Astrocyte (in vitro differentiated cells and primary cell): ENCODE results near the gene C1orf232. TPM values are rescaled to one million over a fixed set of nuclear protein-coding genes. Genes with fewer than 3 reads are reported as not detected.

Experiments
- DNase-seq: peaks from one replicate; pipeline ENCODE4 v3.0.0-alpha.2; 2010; ENCODE audit warnings: low read depth
- FAIRE-seq: peaks from 2 replicates; lab custom pipeline; 2011; peaks lifted over from hg19 to GRCh38; lab: Jason Lieb, UNC
- H2AFZ ChIP-seq: 2 replicates; pipeline ENCODE4 v1.6.0; 2012; ENCODE audit warnings: low read depth, low read length, inconsistent platforms
- H3K27ac ChIP-seq: 2 replicates; pipeline ENCODE4 v1.5.1; 2011; ENCODE audit warnings: low read depth, low read length, inconsistent platforms
- H3K27me3 ChIP-seq: 2 replicates; pipeline ENCODE4 v1.6.0; 2011; ENCODE audit warnings: low read length, inconsistent platforms; ENCODE audit not compliant: insufficient read depth
- H3K36me3 ChIP-seq: 2 replicates; pipeline ENCODE4 v1.5.1; 2011; ENCODE audit warnings: low read length, inconsistent platforms; ENCODE audit not compliant: insufficient read depth
- H3K4me1 ChIP-seq: 2 replicates; pipeline ENCODE4 v1.5.1; 2011; ENCODE audit warnings: low read length, inconsistent platforms; ENCODE audit not compliant: insufficient read depth
- H3K4me2 ChIP-seq: 2 replicates; pipeline ENCODE4 v1.6.0; 2012; ENCODE audit warnings: low read length, inconsistent platforms
- H3K4me3 ChIP-seq: 2 replicates; pipeline ENCODE4 v1.5.1; 2011; ENCODE audit warnings: low read depth, mild to moderate bottlenecking, low read length, inconsistent platforms; ENCODE audit not compliant: insufficient read depth
- H3K79me2 ChIP-seq: 2 replicates; pipeline ENCODE4 v1.6.0; 2012; ENCODE audit warnings: mild to moderate bottlenecking, low read length, inconsistent platforms; ENCODE audit not compliant: insufficient read depth
- H3K9ac ChIP-seq: 2 replicates; pipeline ENCODE4 v1.6.0; 2012; ENCODE audit warnings: mild to moderate bottlenecking, low read length, inconsistent platforms
- H3K9me3 ChIP-seq: 2 replicates; pipeline ENCODE4 v1.5.1; 2012; ENCODE audit warnings: low read depth, mild to moderate bottlenecking, low read length, inconsistent platforms; ENCODE audit not compliant: insufficient read depth
- H4K20me1 ChIP-seq: 2 replicates; pipeline ENCODE4 v1.6.0; 2012; ENCODE audit warnings: low read length, inconsistent platforms; ENCODE audit not compliant: insufficient read depth
- H3K27ac Mint-ChIP-seq: one replicate; pipeline ENCODE4 v1.8.0; 2021; ENCODE audit warnings: mild to moderate bottlenecking, mixed read lengths; ENCODE audit not compliant: unreplicated experiment
- H3K27me3 Mint-ChIP-seq: one replicate; pipeline ENCODE4 v1.8.0; 2021; ENCODE audit warnings: low read depth, mixed read lengths; ENCODE audit not compliant: unreplicated experiment
- H3K36me3 Mint-ChIP-seq: one replicate; pipeline ENCODE4 v1.8.0; 2021; ENCODE audit warnings: low read depth, mixed read lengths; ENCODE audit not compliant: unreplicated experiment
- H3K4me1 Mint-ChIP-seq: one replicate; pipeline ENCODE4 v1.8.0; 2021; ENCODE audit warnings: low read depth, mixed read lengths; ENCODE audit not compliant: unreplicated experiment
- H3K4me3 Mint-ChIP-seq: one replicate; pipeline ENCODE4 v1.8.0; 2021; ENCODE audit warnings: mild to moderate bottlenecking, moderate library complexity, mixed read lengths; ENCODE audit not compliant: unreplicated experiment
- H3K9me3 Mint-ChIP-seq: one replicate; pipeline ENCODE4 v1.8.0; 2021; ENCODE audit warnings: mild to moderate bottlenecking, mixed read lengths; ENCODE audit not compliant: unreplicated experiment
- CTCF ChIP-seq: IDR thresholded peaks from 2 replicates; pipeline ENCODE4 v1.5.1; 2011; ENCODE audit warnings: low read depth, mild to moderate bottlenecking, inconsistent platforms, low read length, moderate library complexity; ENCODE audit not compliant: insufficient read depth
- EZH2 ChIP-seq: IDR thresholded peaks from 2 replicates; pipeline ENCODE4 v1.6.1; 2012; ENCODE audit warnings: mild to moderate bottlenecking, low read length, inconsistent platforms; ENCODE audit not compliant: insufficient read depth
- total RNA-seq: library from RNA; stranded (reverse); gene quantifications from 2 replicates; pipeline ENCODE4 v1.2.1, GENCODE V29; 2021

C1orf232 gene
- total RNA-seq, 1 donor from 2014 or later = not detected

- no peaks in the 10 kb centered on the region for H3K27me3 ChIP-seq
- H3K4me1 ChIP-seq = no peaks in the 10 kb centered on the region
- no peaks in the 10 kb centered on the region for H3K36me3 ChIP-seq
- no peak overlapping the region for H3K4me3 Mint-ChIP-seq
- H4K20me1 ChIP-seq = no peaks in the 10 kb centered on the region
- TF ChIP-seq CTCF (no peak), EZH2 (no peak)
- no peak overlapping the region for H3K4me2 ChIP-seq
- DNase-seq (no peak), FAIRE-seq (no peak)
- H3K27ac Mint-ChIP-seq = no peak overlapping the region
- no peaks in the 10 kb centered on the region for H3K9me3 Mint-ChIP-seq
- no peak overlapping the region for H3K9ac ChIP-seq
- no peaks in the 10 kb centered on the region for H3K79me2 ChIP-seq
- H3K4me3 ChIP-seq = no peak overlapping the region
- peaks cover 4% of the 10 kb centered on the region for H3K27me3 Mint-ChIP-seq
- no peak overlapping the region for H3K27ac ChIP-seq
- H2AFZ ChIP-seq = no peak overlapping the region
- no peaks in the 10 kb centered on the region for H3K9me3 ChIP-seq
- peaks cover 9% of the 10 kb centered on the region for H3K4me1 Mint-ChIP-seq
- peaks cover 6% of the 10 kb centered on the region for H3K36me3 Mint-ChIP-seq
These were observed 13.6 kb upstream of the C1orf232 start for GRCh38 chr1:26182383-26182696.

DNA sequence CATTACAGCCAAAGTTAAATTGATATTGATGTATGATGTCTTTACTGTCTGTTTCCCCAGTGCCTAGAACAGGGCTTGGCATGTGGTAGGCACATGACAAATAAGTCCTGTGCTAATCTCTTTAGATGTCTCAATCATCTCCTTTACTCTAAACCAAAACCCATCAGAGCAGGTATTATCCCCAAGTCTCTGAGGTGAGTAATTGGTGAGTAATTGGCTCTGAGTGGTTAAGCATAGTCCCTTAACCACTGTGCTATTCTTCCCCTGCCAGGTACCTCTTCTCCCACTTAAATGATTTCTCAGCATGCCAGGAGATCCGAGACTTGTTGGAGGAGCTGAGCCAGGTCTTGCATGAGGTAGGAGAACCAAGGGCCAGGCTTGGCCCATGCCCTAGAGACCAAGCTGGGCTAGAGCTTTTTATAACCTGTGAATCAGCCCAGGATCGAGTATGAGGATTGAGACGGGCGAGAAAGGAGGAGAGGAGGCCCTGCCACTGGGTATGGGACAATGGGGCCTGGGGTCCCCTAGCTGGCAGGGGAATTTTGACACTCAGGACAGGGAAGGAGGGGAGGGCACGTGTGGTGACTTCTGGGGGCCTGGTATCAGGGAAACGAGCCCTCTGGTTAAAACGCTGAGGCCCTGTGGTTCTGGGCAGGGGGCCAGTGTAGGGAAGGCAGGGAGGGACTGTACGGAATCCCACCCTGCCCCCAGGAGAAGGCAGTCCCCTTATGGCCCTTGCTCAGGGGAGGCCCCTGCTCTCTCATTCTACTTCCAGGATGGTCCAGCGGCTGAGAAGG, 13.0 kb upstream of the C1orf232 start:
- Histone ChIP-seq H3K4me3 (no peak overlapping the region), H3K27me3 (no peaks in the 10 kb centered on the region), H3K9ac (no peak overlapping the region), H4K20me1 (no peaks in the 10 kb centered on the region), H3K4me1 (no peaks in the 10 kb centered on the region), H3K27ac (no peak overlapping the region), H3K79me2 (no peaks in the 10 kb centered on the region), H3K9me3 (no peaks in the 10 kb centered on the region), H3K36me3 (no peaks in the 10 kb centered on the region), H3K4me2 (no peak overlapping the region), H2AFZ (no peak overlapping the region)
- peaks cover 6% of the 10 kb centered on the region for H3K36me3 Mint-ChIP-seq
- DNase-seq (peak; percentile 42), FAIRE-seq (no peak)
- no peaks in the 10 kb centered on the region for H3K9me3 Mint-ChIP-seq
- no peak overlapping the region for H3K4me3 Mint-ChIP-seq
- H3K27ac Mint-ChIP-seq = no peak overlapping the region
- peaks cover 10% of the 10 kb centered on the region for H3K4me1 Mint-ChIP-seq
- no peak for TF ChIP-seq CTCF
- no peak for TF ChIP-seq EZH2
- H3K27me3 Mint-ChIP-seq = peaks cover 4% of the 10 kb centered on the region

GRCh38 chr1:26180010-26180506, 11.3 kb upstream of the C1orf232 start:
- peaks cover 4% of the 10 kb centered on the region for H3K36me3 Mint-ChIP-seq
- H3K4me2 ChIP-seq = no peak overlapping the region
- no peaks in the 10 kb centered on the region for H3K4me1 ChIP-seq
- peaks cover 10% of the 10 kb centered on the region for H3K4me1 Mint-ChIP-seq
- no peak overlapping the region for H2AFZ ChIP-seq
- no peaks in the 10 kb centered on the region for H3K27me3 ChIP-seq
- H3K9me3 ChIP-seq = no peaks in the 10 kb centered on the region
- H3K27me3 Mint-ChIP-seq = no peaks in the 10 kb centered on the region
- no peaks in the 10 kb centered on the region for H3K9me3 Mint-ChIP-seq
- TF ChIP-seq CTCF = no peak
- TF ChIP-seq EZH2 = no peak
- H3K27ac Mint-ChIP-seq = no peak overlapping the region
- H3K4me3 ChIP-seq = no peak overlapping the region
- no peak for FAIRE-seq
- H3K27ac ChIP-seq = no peak overlapping the region
- DNase-seq = no peak
- no peaks in the 10 kb centered on the region for H3K36me3 ChIP-seq
- H4K20me1 ChIP-seq = no peaks in the 10 kb centered on the region
- H3K9ac ChIP-seq = no peak overlapping the region
- H3K79me2 ChIP-seq = no peaks in the 10 kb centered on the region
- H3K4me3 Mint-ChIP-seq = no peak overlapping the region
